DND-41 (cell line): Measurements from ENCODE around the gene NELFB.

Source experiments
- ATAC-seq: fragments of 200-7000 bp; cut with Tn5 transposase; 3 replicates; pipeline ENCODE4 v1.9.1; 2021; ENCODE audit warnings: low read depth; ENCODE audit not compliant: insufficient read depth
- DNase-seq: peaks from one replicate; pipeline ENCODE4 v3.0.0-alpha.2; 2020
- H2AFZ ChIP-seq: 2 replicates; pipeline ENCODE4 v1.6.0; 2012; ENCODE audit warnings: low read depth, low read length
- H3K27ac ChIP-seq: 2 replicates; pipeline ENCODE4 v1.5.1; 2012; ENCODE audit warnings: low read length, inconsistent platforms
- H3K27me3 ChIP-seq: fragments of 200-600 bp; sonication (generic); 2 replicates; pipeline ENCODE4 v1.6.0; 2012; ENCODE audit warnings: low read length, mild to moderate bottlenecking, inconsistent platforms; ENCODE audit not compliant: insufficient read depth, poor library complexity
- H3K36me3 ChIP-seq: 2 replicates; pipeline ENCODE4 v1.5.1; 2012; ENCODE audit warnings: low read length, inconsistent platforms; ENCODE audit not compliant: insufficient read depth
- H3K4me1 ChIP-seq: 2 replicates; pipeline ENCODE4 v1.5.1; 2012; ENCODE audit warnings: mild to moderate bottlenecking, low read length; ENCODE audit not compliant: insufficient read depth
- H3K4me2 ChIP-seq: 2 replicates; pipeline ENCODE4 v1.6.0; 2012; ENCODE audit warnings: mild to moderate bottlenecking, moderate library complexity, low read length, inconsistent platforms; ENCODE audit not compliant: insufficient read depth
- H3K4me3 ChIP-seq, 2 experiments: fragments of 200-600 bp in 1 of 2; shearing (Covaris generic) in 1 of 2; 2 replicates each; pipeline ENCODE4 v1.5.1; 2012 to 2016; ENCODE audit warnings: inconsistent platforms in 2 of 2, low read length in 2 of 2, mild to moderate bottlenecking in 2 of 2, low read depth in 1 of 2, moderate library complexity in 1 of 2
- H3K79me2 ChIP-seq: 2 replicates; pipeline ENCODE4 v1.6.0; 2012; ENCODE audit warnings: low read length, inconsistent platforms; ENCODE audit not compliant: insufficient read depth
- H3K9ac ChIP-seq: 2 replicates; pipeline ENCODE4 v1.6.0; 2012; ENCODE audit warnings: low read depth, mild to moderate bottlenecking, inconsistent platforms, low read length, moderate library complexity
- H3K9me3 ChIP-seq: 2 replicates; pipeline ENCODE4 v1.5.1; 2012; ENCODE audit warnings: low read length, moderate library complexity, mild to moderate bottlenecking, inconsistent platforms; ENCODE audit not compliant: insufficient read depth, severe bottlenecking
- H4K20me1 ChIP-seq: 2 replicates; pipeline ENCODE4 v1.6.0; 2012; ENCODE audit warnings: low read length; ENCODE audit not compliant: insufficient read depth
- EZH2 ChIP-seq: IDR thresholded peaks from 3 replicates; pipeline ENCODE4 v1.6.1; 2012; ENCODE audit warnings: borderline replicate concordance, low read depth, mild to moderate bottlenecking, moderate library complexity, low read length, inconsistent platforms; ENCODE audit not compliant: severe bottlenecking
- TF ChIP-seq, protein P1 (sequence below): IDR thresholded peaks from 2 replicates; pipeline ENCODE4 v1.5.1; 2012; ENCODE audit warnings: borderline replicate concordance, low read length, moderate library complexity, mild to moderate bottlenecking; ENCODE audit not compliant: poor library complexity, severe bottlenecking; ENCODE audit errors: extremely low read depth

The NELFB gene

DNA sequence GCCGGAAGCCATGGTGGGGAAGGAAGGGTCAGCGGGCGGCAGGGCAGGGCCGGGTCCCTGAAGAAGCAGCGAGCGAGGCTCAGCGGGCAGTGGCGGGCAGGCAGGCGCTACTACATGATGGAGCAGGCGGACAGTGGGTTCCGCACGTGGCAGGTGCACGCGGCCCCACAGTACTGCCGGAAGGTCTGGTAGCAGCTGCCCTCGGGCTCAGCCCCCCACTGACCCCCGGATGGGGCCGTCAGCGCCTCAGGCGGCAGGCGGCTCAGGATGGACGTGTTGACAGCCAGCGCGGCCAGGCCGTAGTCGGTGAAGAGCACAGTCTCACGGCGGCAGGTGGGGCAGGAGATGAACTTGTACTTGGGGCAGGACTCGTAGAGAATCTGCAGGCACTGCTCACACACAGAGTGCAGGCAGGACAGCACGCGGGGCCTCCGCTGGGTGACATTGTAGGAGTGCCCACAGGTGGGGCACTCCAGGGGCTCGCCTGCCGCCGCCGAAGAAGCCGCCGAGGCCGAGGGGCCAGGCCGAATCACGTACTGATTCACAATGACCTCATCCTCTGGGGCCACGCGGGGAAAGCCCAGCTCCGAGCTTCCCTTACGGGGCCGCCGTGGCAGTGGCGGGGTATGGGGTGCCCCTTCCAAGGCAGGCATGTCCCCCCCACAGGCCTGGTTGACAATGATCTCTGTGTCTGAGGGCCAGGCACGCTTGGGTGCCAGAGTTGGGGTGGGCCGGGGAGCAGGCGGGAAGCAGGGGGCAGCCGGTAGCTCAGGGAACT, 34.6 kb upstream of the NELFB start:
- H2AFZ ChIP-seq: no peak overlapping the region
- no peak overlapping the region for H3K4me2 ChIP-seq
- H3K36me3 ChIP-seq: peaks cover 7% of the 10 kb centered on the region
- no peaks in the 10 kb centered on the region for H3K27me3 ChIP-seq
- no peak overlapping the region for H3K4me3 ChIP-seq
- no peak overlapping the region for H3K9ac ChIP-seq
- no peaks in the 10 kb centered on the region for H3K79me2 ChIP-seq
- no peaks in the 10 kb centered on the region for H3K9me3 ChIP-seq
- H3K4me1 ChIP-seq: peaks cover 17% of the 10 kb centered on the region
- ATAC-seq: no peak
- H4K20me1 ChIP-seq: no peaks in the 10 kb centered on the region; the same call in 1 of the 2 replicates
- no peak overlapping the region for H3K27ac ChIP-seq
- no peak for DNase-seq
- TF ChIP-seq EZH2: no peak
- TF ChIP-seq, protein P1, sequence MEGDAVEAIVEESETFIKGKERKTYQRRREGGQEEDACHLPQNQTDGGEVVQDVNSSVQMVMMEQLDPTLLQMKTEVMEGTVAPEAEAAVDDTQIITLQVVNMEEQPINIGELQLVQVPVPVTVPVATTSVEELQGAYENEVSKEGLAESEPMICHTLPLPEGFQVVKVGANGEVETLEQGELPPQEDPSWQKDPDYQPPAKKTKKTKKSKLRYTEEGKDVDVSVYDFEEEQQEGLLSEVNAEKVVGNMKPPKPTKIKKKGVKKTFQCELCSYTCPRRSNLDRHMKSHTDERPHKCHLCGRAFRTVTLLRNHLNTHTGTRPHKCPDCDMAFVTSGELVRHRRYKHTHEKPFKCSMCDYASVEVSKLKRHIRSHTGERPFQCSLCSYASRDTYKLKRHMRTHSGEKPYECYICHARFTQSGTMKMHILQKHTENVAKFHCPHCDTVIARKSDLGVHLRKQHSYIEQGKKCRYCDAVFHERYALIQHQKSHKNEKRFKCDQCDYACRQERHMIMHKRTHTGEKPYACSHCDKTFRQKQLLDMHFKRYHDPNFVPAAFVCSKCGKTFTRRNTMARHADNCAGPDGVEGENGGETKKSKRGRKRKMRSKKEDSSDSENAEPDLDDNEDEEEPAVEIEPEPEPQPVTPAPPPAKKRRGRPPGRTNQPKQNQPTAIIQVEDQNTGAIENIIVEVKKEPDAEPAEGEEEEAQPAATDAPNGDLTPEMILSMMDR: no peak

DNA sequence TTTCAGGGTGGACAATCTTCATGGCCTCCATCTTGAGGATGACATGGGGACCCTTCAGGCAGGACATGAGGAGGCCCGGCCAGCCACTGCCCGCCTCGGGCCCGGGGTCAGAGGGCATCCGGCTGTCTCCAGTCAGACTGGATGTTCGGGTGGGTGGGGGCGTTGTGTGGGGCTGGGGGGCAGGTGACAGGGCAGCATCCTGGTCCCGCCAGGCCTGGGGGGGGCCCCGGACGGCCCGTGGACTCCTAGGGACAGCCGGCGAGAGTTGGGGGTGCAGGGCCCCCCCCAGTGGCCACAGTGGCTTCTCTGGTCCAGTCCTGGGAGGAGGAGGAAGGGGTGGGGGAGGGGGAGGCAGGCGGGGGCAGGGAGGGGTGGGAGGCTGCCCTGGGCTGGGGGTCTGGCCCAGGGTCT, 34.0 kb upstream of the NELFB start:
- H3K36me3 ChIP-seq: peaks cover under 1% of the 10 kb centered on the region; the same call in 1 of the 2 replicates
- DNase-seq: no peak
- no peak for ATAC-seq
- H3K27me3 ChIP-seq: no peaks in the 10 kb centered on the region
- H3K9ac ChIP-seq: no peak overlapping the region
- H2AFZ ChIP-seq: no peak overlapping the region
- H4K20me1 ChIP-seq: no peaks in the 10 kb centered on the region; the same call in 1 of the 2 replicates
- H3K9me3 ChIP-seq: no peaks in the 10 kb centered on the region
- H3K79me2 ChIP-seq: no peaks in the 10 kb centered on the region
- H3K4me1 ChIP-seq: peaks cover 17% of the 10 kb centered on the region
- no peak overlapping the region for H3K4me2 ChIP-seq
- no peak overlapping the region for H3K4me3 ChIP-seq
- no peak overlapping the region for H3K27ac ChIP-seq
- TF ChIP-seq EZH2: no peak
- TF ChIP-seq, protein P1: no peak

DNA sequence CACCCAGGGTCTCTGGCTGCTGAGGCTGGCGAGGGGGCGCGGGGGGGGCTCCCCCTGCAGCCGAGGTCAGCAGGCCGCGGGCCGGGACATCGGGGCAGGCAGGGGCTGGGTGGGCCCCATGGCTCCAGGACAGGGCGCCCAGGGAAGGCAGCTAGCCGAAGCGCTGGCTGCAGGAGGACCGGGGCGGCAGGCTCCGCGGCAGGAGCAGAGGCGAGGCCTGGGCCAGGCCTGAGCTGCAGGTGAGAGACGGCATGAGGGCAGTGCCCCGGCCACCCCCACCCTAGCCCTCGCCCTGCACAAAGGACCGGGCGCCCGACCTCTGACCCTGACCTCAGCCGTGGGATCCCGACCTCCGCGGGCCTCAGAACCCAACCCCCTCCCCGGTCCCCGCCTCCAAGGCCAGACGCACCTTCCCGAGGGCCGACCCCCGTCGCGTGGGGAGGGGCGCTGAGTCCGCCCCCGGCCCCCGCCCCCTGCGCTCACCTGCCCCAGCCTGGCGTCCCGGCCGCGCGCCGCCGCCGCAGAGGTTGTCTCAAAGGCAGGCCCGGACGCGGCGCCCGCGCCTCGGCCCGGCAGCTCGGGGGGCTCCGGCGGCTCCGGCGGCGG, 33.5 kb upstream of the NELFB start:
- no peak overlapping the region for H3K27ac ChIP-seq
- H3K79me2 ChIP-seq: no peaks in the 10 kb centered on the region
- no peak overlapping the region for H3K4me3 ChIP-seq
- H3K9me3 ChIP-seq: no peaks in the 10 kb centered on the region
- no peak overlapping the region for H3K4me2 ChIP-seq
- H3K27me3 ChIP-seq: no peaks in the 10 kb centered on the region
- no peak for TF ChIP-seq EZH2
- H4K20me1 ChIP-seq: no peaks in the 10 kb centered on the region; the same call in 1 of the 2 replicates
- no peaks in the 10 kb centered on the region; the same call in 1 of the 2 replicates for H3K36me3 ChIP-seq
- H3K4me1 ChIP-seq: peaks cover 17% of the 10 kb centered on the region
- no peak overlapping the region for H3K9ac ChIP-seq
- H2AFZ ChIP-seq: no peak overlapping the region
- DNase-seq (no peak), ATAC-seq (no peak)
